Activated CD4-positive, alpha-beta T cell treated with anti-CD3 and anti-CD28 coated beads, Interleukin-2, amount 50 U/mL, for 4 hours (primary cell): ENCODE measurements around the gene ANTXRL.
"Not testable (repeated sequence)": the region's sequence is repeated elsewhere in the genome, so short reads cannot be mapped to it uniquely, and the experiment has no call there.

ENCODE experiments used
- DNase-seq, 2 experiments: peaks; one replicate each; pipeline ENCODE4 v3.0.0-alpha.2; 2020

ANTXRL gene

GRCh38 chr10:46277840-46278239 is 9.0 kb upstream of the ANTXRL start:
- no peak for DNase-seq

DNA sequence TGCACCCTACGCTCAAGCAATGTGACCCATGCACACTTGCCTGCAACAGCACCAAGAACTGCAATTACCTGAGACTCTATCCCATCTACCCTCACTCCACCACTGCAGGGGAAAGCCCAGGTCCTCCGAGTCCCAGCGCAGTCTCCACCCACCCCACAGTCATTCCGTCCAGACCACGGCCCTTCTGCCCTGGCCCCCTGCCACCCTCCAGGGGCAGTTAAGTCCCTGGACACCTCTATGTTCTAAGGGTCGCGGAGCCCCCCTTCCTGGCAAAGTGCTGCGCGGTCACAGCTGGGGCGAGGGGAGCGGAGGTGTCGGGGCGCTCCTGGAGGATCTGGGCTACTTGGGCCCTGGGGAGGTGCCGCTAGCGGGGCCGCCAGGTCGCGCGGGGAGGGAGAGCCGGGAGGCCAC is 4.4 kb upstream of the ANTXRL start:
- DNase-seq = not testable (repeated sequence)

GRCh38 chr10:46282842-46283574 is 3.8 kb upstream of the ANTXRL start:
- DNase-seq = peak; percentile 53 to 55

DNA sequence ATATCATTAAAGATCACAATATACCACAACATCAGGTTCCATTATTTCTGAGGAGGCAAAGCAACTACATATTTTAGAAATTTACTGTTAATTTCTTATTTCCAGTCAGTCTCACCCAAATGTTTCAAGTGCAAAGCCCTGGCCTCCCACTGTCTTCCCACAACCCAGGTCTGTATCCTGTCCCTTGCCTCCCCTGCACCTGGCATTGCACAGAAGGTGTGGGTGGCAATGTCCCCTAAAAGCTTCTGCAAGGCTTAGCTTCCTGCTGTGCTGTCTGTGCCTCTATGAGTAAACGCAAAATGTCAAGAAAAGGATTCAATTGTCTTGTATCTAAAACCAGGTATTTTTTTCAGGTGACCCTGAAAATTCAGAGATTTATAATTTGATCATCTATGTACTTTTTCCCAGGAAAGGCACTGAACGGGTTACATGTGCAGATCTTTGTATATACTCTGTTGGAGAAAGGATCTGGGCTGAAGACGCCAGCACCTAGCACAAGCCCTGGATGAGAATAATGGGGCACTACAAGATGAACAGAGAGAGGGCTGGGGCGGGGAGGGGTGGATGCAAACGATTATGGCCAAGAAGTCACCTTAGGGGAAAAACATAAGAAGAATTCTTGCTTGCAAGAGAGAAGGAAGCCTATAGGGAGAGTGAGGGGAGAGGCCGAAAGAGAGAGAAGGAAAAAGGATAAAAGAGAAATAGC is 3.1 kb upstream of the ANTXRL start:
- no peak for DNase-seq

GRCh38 chr10:46284286-46285229 is 2.2 kb upstream of the ANTXRL start:
- peak; percentile 54 to 60 for DNase-seq

DNA sequence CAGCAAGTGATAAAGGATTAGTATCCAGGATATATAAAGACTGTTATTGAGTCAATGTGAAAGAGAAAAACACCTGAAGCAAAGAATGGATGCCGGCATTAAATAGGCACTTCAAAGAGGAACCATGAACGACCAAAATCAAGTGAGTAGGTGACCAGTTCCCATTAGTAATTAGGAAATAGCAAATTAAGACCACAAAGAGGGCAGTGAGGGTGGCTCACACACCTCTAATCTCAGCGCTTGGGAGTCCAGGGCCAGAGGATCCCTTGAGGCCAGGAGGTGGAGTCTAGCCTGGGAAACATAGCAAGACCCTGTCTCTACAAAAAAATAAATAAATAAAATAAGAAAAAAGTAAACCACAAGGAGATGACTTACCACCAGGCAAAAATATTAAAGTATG is 1.5 kb upstream of the ANTXRL start:
- no peak for DNase-seq

DNA sequence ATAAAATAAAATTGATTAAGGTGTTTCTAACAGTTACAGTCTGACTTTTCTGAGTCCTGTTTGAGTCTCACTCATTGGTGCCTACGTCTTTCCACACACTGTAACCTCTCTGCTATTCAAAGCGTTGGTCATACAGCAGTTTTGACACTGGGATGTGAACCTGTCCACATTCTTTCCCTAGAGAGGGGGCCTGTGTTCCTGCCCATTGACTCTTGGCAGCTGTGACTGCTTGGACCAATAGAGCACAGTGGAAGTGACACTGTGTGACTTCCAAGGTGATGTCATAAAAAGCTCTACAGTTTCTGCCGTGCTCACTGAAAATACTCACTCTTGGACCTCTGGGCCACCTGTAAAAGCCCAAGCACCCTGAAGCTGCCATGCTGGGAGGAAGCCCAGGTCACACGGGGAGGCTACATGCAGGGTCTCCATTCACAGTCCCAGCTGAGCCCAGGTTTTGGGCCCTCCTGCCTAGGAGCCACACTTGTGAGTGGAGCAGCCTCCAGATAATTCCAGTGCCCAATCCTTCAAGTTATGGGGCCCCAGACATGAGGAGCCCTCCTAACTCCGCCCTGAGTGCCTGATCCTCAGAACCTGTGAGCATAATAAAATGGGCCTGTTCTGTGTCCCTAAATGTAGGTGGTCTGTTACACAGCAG is 704 bp upstream of the ANTXRL start:
- DNase-seq = no peak

DNA sequence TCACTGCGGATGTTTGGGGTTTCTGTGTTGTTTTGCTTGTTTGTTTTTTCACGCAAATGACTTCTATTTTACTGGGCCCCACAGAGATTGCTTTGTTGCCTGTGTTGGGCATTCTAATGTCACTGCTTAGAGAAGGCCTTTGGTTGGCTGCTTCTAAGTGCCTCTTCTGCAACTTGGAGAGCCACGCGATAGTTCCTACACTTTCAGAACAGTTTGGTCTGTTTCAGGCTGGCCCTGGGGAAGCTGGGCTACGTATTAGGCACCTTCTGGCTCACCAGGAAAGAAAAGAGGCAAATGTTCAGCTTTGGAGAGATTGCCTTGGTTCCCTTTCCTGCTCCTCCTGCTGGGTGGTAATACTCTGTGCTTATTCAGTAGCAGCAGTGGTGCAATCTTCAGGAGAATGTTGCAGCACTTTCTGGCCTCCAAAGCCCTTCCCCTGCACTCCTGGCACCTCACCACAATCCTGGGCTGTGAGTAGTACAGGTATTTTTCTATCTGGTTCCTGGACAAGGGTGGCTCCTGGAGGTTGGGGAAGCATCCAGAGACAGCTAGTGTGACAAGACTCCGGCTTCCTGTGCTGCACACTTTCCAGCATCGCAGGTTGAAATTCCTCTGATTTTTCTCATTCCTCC is 1.2 kb downstream of the ANTXRL start:
- no peak for DNase-seq

DNA sequence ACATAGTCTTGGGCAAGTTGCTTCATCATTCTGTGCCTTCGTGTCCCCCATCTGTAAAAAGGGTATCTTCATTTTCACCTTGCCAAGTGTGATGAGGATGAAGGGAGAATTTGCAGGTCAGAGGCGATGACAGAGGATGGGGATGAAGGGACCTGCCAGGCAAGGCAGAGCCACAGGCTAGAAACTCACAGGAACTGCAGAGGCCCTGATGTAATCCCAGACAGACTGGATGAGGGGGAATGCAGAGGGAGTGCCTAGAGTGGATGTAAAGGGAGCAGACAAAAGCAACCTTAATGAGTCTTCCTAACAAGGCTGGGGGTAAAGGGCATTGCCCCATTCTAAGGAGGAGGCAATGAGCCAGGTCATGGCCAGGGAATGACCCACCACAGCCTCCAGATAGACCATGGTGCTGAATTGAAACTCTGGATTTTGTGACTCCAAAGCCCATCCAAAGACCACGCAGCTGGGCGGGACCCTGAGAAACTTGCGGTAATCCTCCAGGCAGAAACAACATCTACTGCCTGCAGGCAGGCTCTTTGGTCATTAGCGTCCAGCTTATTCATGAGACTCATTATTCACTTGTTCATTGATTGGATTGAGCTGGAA is 1.9 kb downstream of the ANTXRL start:
- no peak for DNase-seq

GRCh38 chr10:46289209-46289810 is 2.5 kb downstream of the ANTXRL start:
- DNase-seq = no peak

- no peak for DNase-seq
Measured at GRCh38 chr10:46290101-46290886, 3.5 kb downstream of the ANTXRL start.

DNA sequence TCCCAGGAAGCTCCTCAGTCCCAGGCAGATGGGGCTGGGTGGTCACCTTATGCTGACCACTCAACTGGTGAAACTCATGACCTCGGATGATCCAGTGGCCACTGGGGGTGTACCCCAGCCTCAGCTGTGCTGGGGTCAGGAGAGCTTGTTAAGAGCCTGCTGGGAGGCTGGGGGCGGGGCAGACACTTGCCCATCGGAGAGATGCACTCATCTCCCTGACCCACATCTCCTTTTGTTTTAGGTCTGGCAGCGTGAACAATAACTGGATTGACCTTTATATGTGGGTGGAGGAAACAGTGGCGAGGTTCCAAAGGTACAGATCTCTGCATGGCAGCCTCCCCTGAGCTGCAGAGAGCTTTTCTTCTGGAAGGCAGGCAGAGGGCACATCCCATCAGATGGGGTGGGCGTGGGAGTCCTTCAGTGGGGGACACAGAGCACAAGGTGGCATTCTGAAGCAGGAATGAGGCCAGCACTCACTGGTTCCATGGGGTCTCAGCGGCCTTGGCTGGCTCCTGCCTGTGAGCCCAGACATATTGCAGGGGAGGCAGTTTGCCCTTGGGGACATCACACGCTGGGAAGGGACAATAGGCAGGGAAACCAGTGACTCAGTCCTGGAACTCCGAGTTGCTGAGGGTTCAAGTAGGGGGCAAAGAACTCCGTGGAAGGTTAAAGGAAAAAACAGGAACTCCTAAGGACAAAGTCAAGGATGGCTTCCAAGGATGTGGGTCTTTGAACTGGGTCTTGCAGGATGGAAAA is 5.2 kb downstream of the ANTXRL start:
- DNase-seq = no peak

DNA sequence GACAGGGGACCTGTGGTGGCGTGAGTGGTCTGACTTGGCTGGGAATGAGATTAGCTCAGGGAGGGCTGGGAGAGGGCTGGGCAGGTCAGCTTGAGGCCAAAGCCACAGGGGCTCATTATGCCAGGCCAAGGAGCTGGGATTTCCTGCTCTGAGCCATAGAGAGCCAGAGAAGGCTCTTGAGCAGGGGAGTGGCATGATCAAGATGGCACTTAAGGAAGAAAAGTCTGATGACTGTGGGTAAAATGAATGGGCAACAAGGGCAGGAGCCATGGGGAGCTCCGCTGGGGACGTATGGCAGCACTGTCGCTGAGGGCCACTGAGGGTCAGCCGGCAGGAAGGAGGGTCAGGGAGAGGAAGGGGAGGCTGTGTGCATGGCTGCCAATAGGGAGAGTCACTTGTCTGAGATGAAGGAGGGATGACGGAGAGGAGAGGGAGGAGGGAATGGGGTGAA is 5.8 kb downstream of the ANTXRL start:
- DNase-seq = no peak

DNA sequence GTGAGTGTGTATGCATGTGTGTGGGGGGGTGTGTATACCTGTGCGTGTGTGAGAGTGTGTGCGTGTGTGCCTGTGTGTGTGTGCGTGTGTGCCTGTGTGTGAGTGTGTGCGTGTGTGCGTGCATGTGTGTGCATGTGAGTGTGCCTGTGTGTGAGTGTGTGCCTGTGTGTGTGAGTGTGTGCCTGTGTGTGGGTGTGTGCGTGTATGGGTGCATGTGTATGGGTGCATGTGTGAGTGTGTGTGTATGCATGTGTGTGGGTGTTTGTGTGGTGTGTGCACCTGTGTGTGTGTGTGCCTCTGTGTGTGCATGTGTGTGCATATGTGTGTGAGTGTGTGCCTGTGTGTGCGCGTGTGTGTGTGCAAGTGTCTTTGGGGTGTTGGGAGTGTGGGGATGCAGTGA is 6.4 kb downstream of the ANTXRL start:
- DNase-seq = no peak

DNA sequence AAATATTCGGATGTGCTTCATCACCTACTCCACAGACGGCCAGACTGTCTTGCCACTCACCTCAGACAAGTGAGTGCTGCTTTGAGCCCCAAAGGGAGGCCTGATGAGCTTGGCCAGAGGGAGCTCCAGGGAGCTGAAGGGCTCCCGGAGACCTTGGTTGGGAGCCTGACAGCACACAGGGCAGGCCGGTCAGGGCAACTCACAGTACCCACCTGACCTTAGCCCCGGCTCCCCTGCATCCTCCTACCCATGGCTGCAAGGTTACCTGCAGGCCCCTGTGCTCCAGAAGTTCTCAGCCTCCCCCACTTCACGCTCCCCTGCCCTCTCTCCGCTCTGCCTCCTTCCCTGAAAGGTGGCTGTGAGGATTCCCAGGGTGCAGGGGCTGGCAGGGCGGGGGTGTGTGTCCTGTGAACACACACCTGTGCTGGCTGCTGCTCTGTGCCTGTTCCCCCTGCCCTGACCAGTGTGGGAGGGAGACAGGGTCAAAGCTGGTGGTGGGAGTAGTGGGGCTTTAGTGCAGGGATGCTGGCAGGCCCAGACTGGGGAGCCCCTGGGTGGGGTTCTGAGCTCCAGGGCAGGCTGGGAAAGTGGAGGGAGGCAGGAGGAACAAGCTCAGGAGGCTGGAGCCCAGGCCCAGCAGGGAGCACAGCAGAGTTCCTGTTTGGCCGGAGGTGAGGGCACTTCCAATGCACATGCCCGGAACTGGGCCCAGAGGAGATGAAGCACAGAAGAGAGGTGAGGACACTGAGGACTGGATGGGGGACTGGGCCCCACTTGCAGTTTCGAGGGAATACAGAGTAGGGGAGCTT is 7.2 kb downstream of the ANTXRL start:
- no peak for DNase-seq

- DNase-seq = no peak
Measured at GRCh38 chr10:46294641-46295220, 7.9 kb downstream of the ANTXRL start.

GRCh38 chr10:46295350-46296010 is 8.7 kb downstream of the ANTXRL start:
- DNase-seq = not testable (repeated sequence)

- DNase-seq = not testable (repeated sequence)
Measured at GRCh38 chr10:46296086-46296485, 9.3 kb downstream of the ANTXRL start.
